Measurements from ENCODE around the gene ALDH7A1. TPM values are rescaled to one million over a fixed set of nuclear protein-coding genes. Genes with fewer than 3 reads are reported as not detected.
A peak's percentile ranks its signal among the peaks of the same experiment; 100 is the strongest.
"Not testable (repeated sequence)": the region's sequence is repeated elsewhere in the genome, so short reads cannot be mapped to it uniquely, and the experiment has no call there.

The ALDH7A1 gene
- total RNA-seq = 35.5 TPM
- long read RNA-seq, full-length matches to known transcripts = 15 of 18 reads
- long read RNA-seq, partial matches to known transcripts = 0 of 18 reads
- long read RNA-seq, other reads (novel, unspliced or antisense) = 3 of 18 reads

DNA sequence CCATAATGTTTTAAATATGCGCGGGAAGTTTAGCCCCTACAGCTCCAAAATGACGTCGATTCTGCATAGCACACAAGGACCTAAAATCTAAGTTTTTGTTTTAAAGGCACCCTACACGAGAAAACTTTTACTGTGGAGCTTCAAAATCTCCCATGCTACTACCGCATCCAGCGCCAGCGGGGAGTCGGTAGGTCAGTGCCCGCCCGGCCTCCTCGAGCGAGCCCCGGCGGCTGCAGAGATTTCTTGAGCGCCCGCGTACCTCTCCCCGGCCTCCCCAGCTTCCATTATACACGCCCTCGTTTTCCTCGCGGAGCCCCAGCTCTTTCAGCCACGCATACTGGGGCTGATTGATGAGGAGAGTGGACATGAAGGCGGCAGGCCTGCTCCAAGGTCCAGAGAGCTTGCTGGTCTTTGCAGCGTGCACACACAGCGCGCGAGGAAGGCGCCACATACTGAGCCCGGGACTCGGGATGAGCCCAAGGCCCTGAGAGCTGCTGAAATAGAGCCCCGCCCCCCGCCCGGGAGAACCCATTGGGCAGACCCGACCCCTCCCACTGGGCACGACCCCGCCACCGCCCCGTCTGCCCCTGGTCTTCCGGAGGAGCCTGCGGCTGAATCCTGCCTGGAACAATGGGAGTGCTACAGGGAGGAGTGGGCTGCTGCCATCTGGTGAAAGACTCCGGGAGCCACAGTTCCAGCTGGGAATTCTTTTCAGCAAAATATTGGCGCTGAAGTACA, at the start of gene ALDH7A1:
TSS of gene ALDH7A1 (minus strand) at position 472 of the 738 bp plus-strand sequence. CDS start at position 451, 21 bp downstream.
- peak; percentile 90 for DNase-seq (ENCODE audit: missing footprints)
- peak; percentile 96 for ATAC-seq
- intact Hi-C loops (cut with DNase I) = loop anchor here (2.0 to 5.0 kb wide), 3 partner anchors 53 to 256 kb away; no protein-coding TSS in a partner anchor

DNA sequence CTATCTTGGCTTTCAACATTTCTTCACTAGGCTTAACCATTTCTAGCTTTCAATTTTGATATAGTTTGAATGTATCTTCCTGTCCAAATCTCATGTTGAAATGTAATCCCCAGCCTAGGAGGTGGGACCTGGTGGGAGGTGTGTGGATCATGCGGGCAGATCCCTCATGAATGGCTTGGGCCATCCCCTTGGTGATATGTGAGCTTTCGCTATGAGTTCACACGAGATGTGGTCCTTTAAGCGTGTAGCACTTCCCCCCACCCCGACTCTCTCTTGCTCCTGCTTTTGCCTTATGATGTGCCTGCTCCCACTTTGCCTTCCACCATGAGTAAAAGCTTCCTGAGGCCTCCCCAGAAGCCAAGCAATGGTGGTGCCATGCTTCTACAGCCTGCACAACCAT, 46.4 kb upstream of the ALDH7A1 start:
- no peak for DNase-seq (ENCODE audit: missing footprints)
- intact Hi-C loops (cut with DNase I) = no loop called here
- no peak for ATAC-seq

DNA sequence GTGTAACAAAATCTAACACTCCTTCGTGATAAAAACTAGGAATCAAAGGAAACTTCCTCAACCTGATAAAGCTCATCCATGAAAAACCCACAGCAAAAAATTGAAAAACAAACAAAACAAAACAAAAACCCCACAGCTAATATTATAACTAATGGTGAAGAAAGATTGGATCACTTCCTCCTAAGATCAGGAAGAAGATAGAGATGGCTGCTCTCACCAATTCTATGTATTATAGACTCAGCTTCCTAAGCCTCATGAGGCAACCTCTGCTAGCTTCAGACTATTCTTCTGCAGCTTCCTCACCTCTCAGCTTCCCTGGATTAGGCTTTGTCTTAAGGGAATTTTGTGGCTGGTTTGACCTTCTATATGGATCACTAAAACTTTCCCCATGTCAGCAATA, 45.8 kb upstream of the ALDH7A1 start:
- ATAC-seq (no peak), DNase-seq (ENCODE audit: missing footprints) (no peak)
- intact Hi-C loops (cut with DNase I) = no loop called here

DNA sequence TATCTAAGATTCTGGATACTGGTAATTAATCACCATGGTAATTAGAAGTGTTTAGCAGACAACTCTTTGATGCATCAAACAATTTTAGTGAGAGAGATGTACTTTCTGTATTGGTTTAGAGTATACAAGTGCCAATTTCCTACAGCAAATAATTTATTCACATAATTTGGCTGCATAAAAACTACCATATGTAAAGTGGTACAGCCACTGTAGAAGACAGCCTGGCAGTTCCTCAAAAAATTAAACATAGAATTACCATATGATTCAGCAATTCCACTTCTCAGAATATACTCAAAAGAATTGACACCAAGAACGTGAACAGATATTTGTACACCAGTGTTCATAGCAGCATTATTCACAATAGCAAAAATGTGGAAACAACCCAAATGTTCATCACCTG, 41.9 kb upstream of the ALDH7A1 start:
- DNase-seq (ENCODE audit: missing footprints) (no peak), ATAC-seq (no peak)

DNA sequence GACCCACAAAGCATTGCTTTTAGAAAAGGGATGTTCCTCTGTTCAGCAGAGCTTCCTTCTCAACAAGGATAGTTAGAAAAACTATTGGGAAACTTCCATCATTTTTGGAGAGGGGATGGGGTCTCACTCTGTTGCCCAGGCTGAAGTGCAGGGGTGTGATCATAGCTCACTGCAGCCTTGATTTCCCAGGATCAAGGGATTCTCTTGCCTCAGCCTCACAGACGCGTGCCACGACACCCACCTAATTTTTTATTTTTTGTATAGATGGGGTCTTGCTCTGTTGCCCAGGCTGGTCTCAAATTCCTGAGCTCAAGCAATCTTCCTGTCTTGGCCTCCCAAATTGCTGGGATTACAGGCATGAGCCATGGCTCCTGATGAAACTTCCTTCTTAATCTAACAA, 40.6 kb upstream of the ALDH7A1 start:
- ATAC-seq = no peak
- no peak for DNase-seq (ENCODE audit: missing footprints)
- intact Hi-C loops (cut with DNase I) = no loop called here

More for the DNA sequence above, 41.9 kb upstream of the ALDH7A1 start:
- intact Hi-C loops (cut with DNase I) = no loop called here

DNA sequence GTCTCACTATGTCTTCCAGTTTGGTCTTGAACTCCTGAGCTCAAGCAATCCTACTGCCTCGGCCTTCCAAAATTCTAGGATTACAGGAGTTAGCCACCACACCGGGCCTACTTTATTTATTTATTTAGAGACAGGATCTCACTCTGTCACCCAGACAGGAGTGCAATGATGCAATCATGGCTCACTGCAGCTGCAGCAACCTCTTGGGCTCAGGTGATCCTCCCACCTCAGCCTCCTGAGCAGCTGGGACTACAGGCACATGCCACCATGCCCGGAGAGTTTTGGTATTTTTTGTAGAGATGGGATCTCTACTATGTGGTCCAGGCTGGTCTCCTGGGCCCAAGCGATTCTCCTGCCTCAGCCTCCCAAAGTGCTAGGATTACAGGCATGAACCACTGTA, 38.5 kb upstream of the ALDH7A1 start:
- ATAC-seq = no peak
- intact Hi-C loops (cut with DNase I) = no loop called here
- DNase-seq (ENCODE audit: missing footprints) = no peak

DNA sequence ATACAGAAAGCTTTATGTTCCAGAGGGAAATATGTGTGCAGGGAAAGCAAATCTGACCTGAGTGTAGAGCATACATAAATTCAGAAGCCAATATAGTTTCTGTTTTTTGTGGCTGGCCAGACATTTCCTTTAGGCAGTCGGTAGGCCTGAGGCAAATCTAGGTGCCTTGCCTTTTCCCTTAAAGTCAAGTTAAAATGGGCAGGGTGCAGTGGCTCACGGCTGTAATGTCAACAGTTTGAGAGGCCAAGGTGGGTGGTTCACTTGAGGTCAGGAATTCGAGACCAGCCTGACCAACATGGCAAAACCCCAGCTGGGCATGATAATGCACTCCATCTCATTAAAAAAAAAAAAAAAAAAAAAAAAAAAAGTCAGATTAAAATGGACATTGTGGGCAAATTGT, 36.9 kb upstream of the ALDH7A1 start:
- intact Hi-C loops (cut with DNase I) = no loop called here
- no peak for ATAC-seq
- DNase-seq (ENCODE audit: missing footprints) = no peak

DNA sequence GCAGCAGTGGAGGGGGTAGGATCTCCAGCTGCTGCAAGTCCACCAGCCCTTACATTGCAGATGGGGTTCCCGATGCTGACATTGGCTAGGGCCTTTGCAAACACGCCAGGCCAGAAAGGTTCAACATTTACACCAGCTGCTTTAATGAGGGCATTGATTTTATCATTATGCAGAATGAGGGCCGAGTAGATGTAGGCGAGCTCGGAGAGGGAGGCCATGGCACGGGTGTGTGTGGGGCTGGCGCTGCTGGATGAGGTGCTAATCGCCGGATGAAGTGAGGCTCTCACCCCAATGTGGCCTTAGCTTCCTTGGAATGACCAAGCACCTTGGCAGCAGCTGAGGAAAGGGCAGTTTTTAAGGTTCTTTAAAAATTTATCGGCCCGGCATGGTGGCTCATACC, 33.1 kb upstream of the ALDH7A1 start:
- ATAC-seq = no peak
- DNase-seq (ENCODE audit: missing footprints) = no peak
- intact Hi-C loops (cut with DNase I) = no loop called here

DNA sequence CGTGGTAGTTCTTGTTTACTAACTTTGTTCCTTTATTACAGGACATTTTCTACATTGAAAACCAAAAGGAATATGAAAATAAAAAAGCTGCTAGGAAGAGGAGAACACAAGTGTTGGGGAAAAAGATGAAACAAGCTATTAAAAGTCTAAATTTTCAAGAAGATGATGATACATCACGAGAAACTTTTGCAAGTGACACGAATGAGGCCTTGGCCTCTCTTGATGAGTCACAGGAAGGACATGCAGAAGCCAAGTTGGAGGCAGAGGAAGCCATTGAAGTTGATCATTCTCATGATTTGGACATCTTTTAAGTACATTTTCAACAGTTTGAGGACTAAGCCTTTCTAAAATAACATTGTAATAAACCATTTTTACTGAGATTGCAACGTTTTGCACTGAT, 29.5 kb upstream of the ALDH7A1 start:
- no peak for DNase-seq (ENCODE audit: missing footprints)
- ATAC-seq = no peak
- intact Hi-C loops (cut with DNase I) = no loop called here

DNA sequence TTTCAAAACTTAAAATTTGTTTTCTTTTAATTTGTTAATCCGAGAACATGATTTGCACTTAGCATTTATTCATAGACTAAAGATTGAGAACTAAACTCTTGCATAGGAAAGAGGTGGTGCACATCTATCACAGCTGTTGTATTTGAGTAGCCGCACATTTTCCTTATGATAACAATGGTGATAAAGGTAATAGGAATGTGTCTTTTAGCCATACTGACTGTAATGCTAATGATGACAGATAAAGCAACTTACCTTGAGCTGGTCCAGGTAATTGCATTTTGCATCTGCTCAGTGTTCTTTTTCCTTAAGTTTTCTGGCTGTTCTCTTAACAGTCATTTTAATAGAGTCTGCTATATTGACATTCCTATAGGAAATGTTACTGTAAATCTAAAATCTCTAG, 24.8 kb upstream of the ALDH7A1 start:
- ATAC-seq = no peak
- intact Hi-C loops (cut with DNase I) = no loop called here

DNA sequence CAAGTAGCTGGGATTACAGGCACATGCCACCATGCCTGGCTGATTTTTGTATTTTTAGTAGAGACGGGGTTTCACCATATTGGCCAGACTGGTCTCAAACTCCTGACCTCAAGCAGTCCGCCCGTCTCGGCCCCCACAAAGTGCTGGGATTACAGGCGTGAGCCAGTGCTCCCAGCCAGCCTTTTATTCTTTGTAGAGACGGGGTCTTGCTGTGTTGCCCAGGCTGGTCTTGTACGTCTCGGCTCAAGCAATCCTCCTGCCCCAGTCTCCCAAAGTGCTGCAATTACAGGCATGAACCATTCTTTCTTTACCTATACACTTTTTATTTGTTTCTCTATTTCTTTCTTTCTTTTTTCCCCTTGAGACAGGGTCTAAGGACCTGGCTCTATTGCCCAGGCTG, 22.6 kb upstream of the ALDH7A1 start:
- DNase-seq (ENCODE audit: missing footprints); ATAC-seq; intact Hi-C loops (cut with DNase I): not testable (repeated sequence)

More for the DNA sequence above, 24.8 kb upstream of the ALDH7A1 start:
- DNase-seq (ENCODE audit: missing footprints) = no peak

DNA sequence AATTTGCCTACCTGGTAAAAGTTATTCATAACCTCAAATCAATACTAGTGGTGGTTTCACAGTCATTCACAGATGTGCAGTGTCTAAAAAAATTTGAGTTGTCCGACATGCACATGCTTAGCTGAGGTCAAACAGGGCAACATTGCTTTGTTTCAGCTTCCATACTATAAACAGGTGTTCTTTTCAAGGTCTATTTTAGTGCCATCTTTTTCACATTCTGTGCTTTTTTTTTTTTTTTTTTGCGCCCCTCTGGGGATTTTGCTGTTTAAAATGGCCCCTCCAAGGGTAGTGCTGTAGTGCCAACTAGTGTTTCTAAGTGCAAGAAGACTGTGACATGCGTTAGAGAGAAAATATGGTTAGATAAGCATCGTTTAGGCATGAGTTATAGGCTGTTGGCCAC, 20.3 kb upstream of the ALDH7A1 start:
- intact Hi-C loops (cut with DNase I) = no loop called here
- ATAC-seq = no peak
- no peak for DNase-seq (ENCODE audit: missing footprints)

DNA sequence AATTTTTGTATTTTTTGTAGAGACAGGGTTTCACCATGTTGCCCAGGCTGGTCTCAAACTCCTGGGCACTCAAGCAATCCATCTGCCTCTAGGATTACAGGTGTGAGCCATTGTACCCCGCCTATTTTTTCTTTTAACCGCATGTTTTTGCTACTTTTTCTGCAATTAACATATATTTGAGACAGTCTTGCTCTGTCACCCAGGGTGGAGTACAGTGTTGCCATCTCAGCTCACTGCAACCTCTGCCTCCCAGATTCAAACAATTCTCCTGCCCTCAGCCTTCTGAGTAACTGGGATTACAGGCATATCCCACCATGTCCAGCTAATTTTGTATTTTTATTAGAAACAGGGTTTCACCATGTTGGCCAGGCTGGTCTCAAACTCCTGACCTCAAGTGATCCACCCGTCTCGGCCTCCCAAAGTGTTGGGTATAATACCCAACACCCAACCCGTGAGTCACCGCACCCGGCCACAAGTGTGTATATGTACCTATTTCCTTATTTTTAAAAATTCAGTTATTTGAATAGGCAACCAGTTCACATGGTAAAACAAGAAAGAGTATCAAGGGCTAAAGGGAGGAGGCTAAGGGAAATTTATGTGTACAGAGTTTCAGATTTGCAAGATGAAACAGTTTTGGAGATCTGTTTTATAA, 19.0 kb upstream of the ALDH7A1 start:
- intact Hi-C loops (cut with DNase I) = no loop called here
- DNase-seq (ENCODE audit: missing footprints) (no peak), ATAC-seq (no peak)

DNA sequence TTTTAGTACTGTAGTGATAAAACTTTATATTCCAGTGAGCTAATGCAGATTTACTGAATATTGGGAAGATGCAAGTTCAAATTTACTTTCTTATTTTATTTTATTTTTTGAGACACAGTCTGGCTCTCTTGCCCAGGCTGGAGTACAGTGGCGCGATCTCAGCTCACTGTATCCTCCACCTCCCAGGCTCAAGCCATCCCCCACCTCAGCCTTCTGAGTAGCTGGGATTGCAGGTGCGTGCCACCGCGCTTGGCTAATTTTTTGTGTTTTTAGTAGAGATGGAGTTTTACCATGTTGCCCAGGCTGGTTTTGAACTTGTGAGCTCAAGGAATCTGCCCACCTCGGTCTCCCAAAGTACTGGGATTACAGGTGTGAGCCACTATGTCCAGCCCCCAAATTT, 15.6 kb upstream of the ALDH7A1 start:
- intact Hi-C loops (cut with DNase I) = no loop called here
- DNase-seq (ENCODE audit: missing footprints) (no peak), ATAC-seq (no peak)

DNA sequence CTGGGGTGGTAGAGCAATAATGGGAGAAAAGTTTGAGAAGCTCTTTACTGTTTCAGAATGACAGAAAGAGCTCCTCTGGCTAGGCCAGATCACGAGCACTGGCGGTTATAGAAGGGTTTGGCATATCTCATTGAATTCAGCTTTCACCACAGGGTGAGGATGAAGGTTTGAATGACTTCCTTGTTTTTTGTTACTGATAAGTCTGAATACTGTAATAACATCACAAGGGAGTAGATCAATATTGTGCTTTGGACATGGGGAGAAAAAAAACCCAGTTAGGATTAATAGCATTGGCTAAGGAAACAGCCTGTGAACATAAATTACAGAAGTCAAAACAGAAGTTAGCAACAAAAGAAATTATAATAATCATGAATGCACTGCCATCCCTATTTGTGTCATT, 15.1 kb upstream of the ALDH7A1 start:
- intact Hi-C loops (cut with DNase I) = no loop called here
- ATAC-seq (no peak), DNase-seq (ENCODE audit: missing footprints) (no peak)

DNA sequence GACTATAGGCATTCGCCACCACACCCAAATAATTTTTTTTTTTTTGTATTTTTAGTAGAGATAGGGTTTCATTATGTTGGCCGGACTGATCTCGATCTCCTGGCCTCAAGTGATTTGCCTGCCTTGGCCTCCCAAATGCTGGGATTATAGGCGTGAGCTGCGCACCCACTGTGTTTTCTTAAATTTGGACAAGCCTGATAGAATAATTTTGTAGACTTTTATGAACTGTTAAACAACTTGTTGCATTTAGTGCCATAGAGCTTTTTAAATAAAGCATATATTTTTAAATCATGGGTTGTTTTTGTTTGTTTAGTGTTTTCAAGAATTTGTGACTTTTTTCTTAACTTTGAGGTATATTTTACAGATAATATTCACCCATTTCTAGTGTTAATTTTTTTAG, 10.5 kb upstream of the ALDH7A1 start:
- ATAC-seq (no peak), DNase-seq (ENCODE audit: missing footprints) (no peak)
- intact Hi-C loops (cut with DNase I) = no loop called here

DNA sequence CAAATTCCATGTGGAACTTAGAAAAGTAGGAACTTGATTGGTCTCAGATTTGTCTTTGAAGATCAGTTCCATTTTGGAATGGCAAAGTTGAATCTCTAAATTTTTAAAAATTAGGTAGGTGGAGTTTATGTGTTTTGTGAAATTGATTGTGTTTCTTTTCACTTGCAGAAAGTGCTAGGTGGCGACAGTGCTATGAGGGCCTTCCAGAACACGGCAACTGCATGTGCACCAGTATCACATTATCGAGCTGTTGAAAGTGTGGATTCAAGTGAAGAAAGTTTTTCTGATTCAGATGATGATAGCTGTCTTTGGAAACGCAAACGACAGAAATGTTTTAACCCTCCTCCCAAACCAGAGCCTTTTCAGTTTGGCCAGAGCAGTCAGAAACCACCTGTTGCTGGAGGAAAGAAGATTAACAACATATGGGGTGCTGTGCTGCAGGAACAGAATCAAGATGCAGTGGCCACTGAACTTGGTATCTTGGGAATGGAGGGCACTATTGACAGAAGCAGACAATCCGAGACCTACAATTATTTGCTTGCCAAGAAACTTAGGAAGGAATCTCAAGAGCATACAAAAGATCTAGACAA, 8.5 kb upstream of the ALDH7A1 start:
- intact Hi-C loops (cut with DNase I) = no loop called here
- DNase-seq (ENCODE audit: missing footprints) (no peak), ATAC-seq (no peak)

DNA sequence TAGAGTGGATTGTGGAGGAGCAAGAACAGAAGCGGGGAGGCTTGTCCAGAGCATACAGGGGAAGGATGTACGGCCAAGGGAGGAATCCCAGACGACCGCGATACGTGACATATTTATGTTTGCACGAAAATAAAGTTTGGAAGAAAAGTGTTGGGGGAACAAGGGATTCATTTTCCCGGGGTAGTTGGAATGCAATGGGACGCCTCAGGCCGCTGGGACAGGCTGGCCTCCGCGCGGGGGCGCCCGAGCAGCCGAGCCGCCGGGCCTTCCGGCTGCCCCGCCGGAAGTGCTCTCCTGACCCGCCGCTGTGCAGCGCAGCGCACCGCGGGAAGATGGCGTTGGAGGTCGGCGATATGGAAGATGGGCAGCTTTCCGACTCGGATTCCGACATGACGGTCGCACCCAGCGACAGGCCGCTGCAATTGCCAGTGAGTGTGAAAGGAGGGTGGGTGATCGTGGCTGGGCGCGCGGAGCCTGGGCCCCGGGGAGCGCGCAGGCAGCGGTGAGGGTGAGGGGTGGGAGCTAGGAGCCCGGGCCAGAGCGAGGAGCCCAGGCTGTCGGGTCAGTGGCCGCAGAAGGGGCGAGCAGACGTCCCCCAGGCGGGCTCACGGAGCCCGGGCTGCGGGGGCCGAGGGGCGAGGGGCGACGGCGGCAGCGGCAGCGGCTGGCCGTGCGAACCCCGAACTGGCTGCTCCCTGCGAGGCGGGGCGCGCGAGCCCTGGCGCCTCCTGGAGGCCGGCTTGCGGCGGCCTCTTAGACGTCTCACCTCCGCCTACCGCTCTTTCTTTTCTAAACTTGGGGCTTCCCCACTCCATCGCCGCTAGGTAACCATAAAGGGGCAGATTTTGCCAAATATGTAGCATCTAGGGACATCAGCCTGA, 5.9 kb upstream of the ALDH7A1 start, which contains the start of gene PHAX:
TSS of gene PHAX (plus strand) at position 317 of the 881 bp plus-strand sequence. CDS start at position 333, 16 bp downstream.
- intact Hi-C loops (cut with DNase I) = no loop called here
- ATAC-seq (peak; percentile 98), DNase-seq (ENCODE audit: missing footprints) (peak; percentile 89)
